WTC11 (cell line): Measurements from ENCODE around the gene GATM. TPM values are rescaled to one million over a fixed set of nuclear protein-coding genes. Genes with fewer than 3 reads are reported as not detected.

Experiments
- ATAC-seq: fragments of 200-7000 bp; cut with Tn5 transposase; 2 replicates; pipeline ENCODE4 v1.10.0; 2021; ENCODE audit warnings: mild to moderate bottlenecking, moderate library complexity
- CTCF ChIA-PET: fragments of 300-600 bp; sonication (Branson Sonifier 250); formaldehyde crosslinking; loops from one replicate; lab custom pipeline; 2021; ENCODE audit warnings: antibody characterized with exemption; lab: Charles Lee
- POLR2A ChIA-PET: fragments of 350-600 bp; sonication (Branson Sonifier 250); formaldehyde crosslinking; loops from one replicate; lab custom pipeline; 2021; ENCODE audit warnings: antibody characterized with exemption; lab: Charles Lee
- DNase-seq: peaks from one replicate; pipeline ENCODE4 v3.0.0; 2021; ENCODE audit warnings: low spot score
- H3K27ac Mint-ChIP-seq: 2 replicates; pipeline ENCODE4 v1.8.0; 2021; ENCODE audit warnings: mixed read lengths
- H3K27me3 Mint-ChIP-seq: 2 replicates; pipeline ENCODE4 v1.8.0; 2021; ENCODE audit warnings: low read depth, mild to moderate bottlenecking, moderate library complexity, mixed read lengths
- H3K36me3 Mint-ChIP-seq: 2 replicates; pipeline ENCODE4 v1.8.0; 2021; ENCODE audit warnings: mixed read lengths
- H3K4me1 Mint-ChIP-seq: 2 replicates; pipeline ENCODE4 v1.8.0; 2022; ENCODE audit warnings: mixed read lengths
- H3K4me3 Mint-ChIP-seq: 2 replicates; pipeline ENCODE4 v1.8.0; 2021; ENCODE audit warnings: mild to moderate bottlenecking, moderate library complexity, mixed read lengths
- H3K9me3 Mint-ChIP-seq: 2 replicates; pipeline ENCODE4 v1.8.0; 2021; ENCODE audit warnings: mixed read lengths
- CBFB ChIP-seq: sonication (generic); formaldehyde crosslinking; IDR thresholded peaks from 2 replicates; pipeline ENCODE4 v1.8.1; 2022; ENCODE audit warnings: mild to moderate bottlenecking, low read depth, missing genetic modification reagents
- CREB1 ChIP-seq: sonication (generic); formaldehyde crosslinking; IDR thresholded peaks from 2 replicates; pipeline ENCODE4 v1.8.0; 2023; ENCODE audit warnings: mild to moderate bottlenecking, missing genetic modification reagents
- CTCF ChIP-seq: fragments of 200-600 bp; IDR thresholded peaks from 2 replicates; pipeline ENCODE4 v1.8.0; 2022; ENCODE audit warnings: antibody characterized with exemption
- ELF4 ChIP-seq: sonication (generic); formaldehyde crosslinking; IDR thresholded peaks from 2 replicates; pipeline ENCODE4 v1.8.1; 2022; ENCODE audit warnings: low read depth, mild to moderate bottlenecking, moderate library complexity, missing genetic modification reagents
- ESRRA ChIP-seq: sonication (generic); formaldehyde crosslinking; IDR thresholded peaks from 2 replicates; pipeline ENCODE4 v1.8.1; 2022; ENCODE audit warnings: mild to moderate bottlenecking, missing genetic modification reagents, borderline replicate concordance
- FOXK1 ChIP-seq: sonication (generic); formaldehyde crosslinking; IDR thresholded peaks from 2 replicates; pipeline ENCODE4 v1.8.0; 2022; ENCODE audit warnings: mild to moderate bottlenecking, moderate library complexity, missing genetic modification reagents
- GABPB1 ChIP-seq: sonication (generic); formaldehyde crosslinking; IDR thresholded peaks from 2 replicates; pipeline ENCODE4 v1.8.1; 2023; ENCODE audit warnings: mild to moderate bottlenecking, missing genetic modification reagents
- GTF2I ChIP-seq: fragments of 250-450 bp; sonication (Bioruptor Pico); conservative IDR thresholded peaks from 2 replicates; pipeline ENCODE4 v1.4.0; 2021; ENCODE audit warnings: mild to moderate bottlenecking
- KAT7 ChIP-seq: sonication (generic); formaldehyde crosslinking; IDR thresholded peaks from 2 replicates; pipeline ENCODE4 v1.8.1; 2023; ENCODE audit warnings: missing genetic modification reagents, mild to moderate bottlenecking, borderline replicate concordance
- MLX ChIP-seq: sonication (generic); formaldehyde crosslinking; IDR thresholded peaks from 2 replicates; pipeline ENCODE4 v1.8.1; 2023; ENCODE audit warnings: mild to moderate bottlenecking, missing genetic modification reagents, moderate library complexity
- MXD4 ChIP-seq: fragments of 250-450 bp; sonication (Bioruptor Pico); IDR thresholded peaks from 2 replicates; pipeline ENCODE4 v1.8.0; 2021; ENCODE audit warnings: mild to moderate bottlenecking, moderate library complexity, borderline replicate concordance
- NFATC4 ChIP-seq: fragments of 250-450 bp; sonication (Bioruptor Pico); IDR thresholded peaks from 2 replicates; pipeline ENCODE4 v1.9.0; 2021; ENCODE audit warnings: mild to moderate bottlenecking
- PRDM15 ChIP-seq: sonication (generic); formaldehyde crosslinking; IDR thresholded peaks from 2 replicates; pipeline ENCODE4 v1.8.0; 2022; ENCODE audit warnings: missing genetic modification reagents
- PREB ChIP-seq: sonication (generic); formaldehyde crosslinking; IDR thresholded peaks from 2 replicates; pipeline ENCODE4 v1.8.1; 2022; ENCODE audit warnings: mild to moderate bottlenecking, missing genetic modification reagents, moderate library complexity, borderline replicate concordance
- PRRX2 ChIP-seq: fragments of 250-450 bp; sonication (Bioruptor Pico); IDR thresholded peaks from 2 replicates; pipeline ENCODE4 v1.8.0; 2021; ENCODE audit warnings: mild to moderate bottlenecking
- USF1 ChIP-seq: sonication (generic); formaldehyde crosslinking; IDR thresholded peaks from 2 replicates; pipeline ENCODE4 v1.8.0; 2022; ENCODE audit warnings: mild to moderate bottlenecking, missing genetic modification reagents
- ZNF138 ChIP-seq: sonication (generic); formaldehyde crosslinking; conservative IDR thresholded peaks from 2 replicates; pipeline ENCODE4 v1.8.1; 2022; ENCODE audit warnings: mild to moderate bottlenecking, moderate library complexity, missing genetic modification reagents
- ZNF423 ChIP-seq: fragments of 250-450 bp; sonication (Bioruptor Pico); IDR thresholded peaks from 2 replicates; pipeline ENCODE4 v2.1.2; 2022; ENCODE audit warnings: mild to moderate bottlenecking, moderate library complexity
- ZSCAN18 ChIP-seq: fragments of 250-450 bp; sonication (Bioruptor Pico); IDR thresholded peaks from 2 replicates; pipeline ENCODE4 v2.1.2; 2022; ENCODE audit warnings: mild to moderate bottlenecking, moderate library complexity
- total RNA-seq: library from RNA; stranded (reverse); gene quantifications from 3 replicates; pipeline ENCODE4 v1.2.3, GENCODE V29; 2021

GATM gene
- total RNA-seq, 1 experiment from 2014 or later = 10.1 TPM

- Mint-ChIP-seq H3K27ac (no peak overlapping the region), H3K36me3 (peaks cover 3% of the 10 kb centered on the region; the same call in 1 of the 2 replicates), H3K9me3 (no peaks in the 10 kb centered on the region), H3K4me1 (no peaks in the 10 kb centered on the region), H3K4me3 (no peak overlapping the region), H3K27me3 (no peaks in the 10 kb centered on the region; the same call in 1 of the 2 replicates)
- no peak for DNase-seq
- TF ChIP-seq ZNF423 (no peak), PREB (CRISPR knock-in tag) (no peak), GABPB1 (CRISPR knock-in tag) (no peak), PRRX2 (CRISPR knock-in tag) (no peak), KAT7 (CRISPR knock-in tag) (no peak), MLX (CRISPR knock-in tag) (no peak), FOXK1 (CRISPR knock-in tag) (no peak), ESRRA (CRISPR knock-in tag) (no peak), NFATC4 (CRISPR knock-in tag) (no peak), ELF4 (no peak), GTF2I (CRISPR knock-in tag) (no peak), CTCF (no peak), MXD4 (no peak), CREB1 (CRISPR knock-in tag) (no peak), ZSCAN18 (no peak), CBFB (CRISPR knock-in tag) (no peak), PRDM15 (no peak), USF1 (CRISPR knock-in tag) (no peak), ZNF138 (no peak)
- ChIA-PET CTCF (no interaction called here), POLR2A (no interaction called here)
- ATAC-seq = no peak
Measured at GRCh38 chr15:45362419-45362818, 15.9 kb downstream of the GATM start.
